NT2/D1 (cell line): Measurements from ENCODE around the gene SUCLG2.

Experiments used
- DNase-seq: peaks from one replicate; pipeline ENCODE4 v3.0.0-alpha.2; 2011; ENCODE audit warnings: low read depth, low spot score
- H3K27me3 ChIP-seq: 2 replicates; pipeline ENCODE4 v1.6.0; 2011; ENCODE audit warnings: mild to moderate bottlenecking; ENCODE audit not compliant: insufficient read length, insufficient read depth
- H3K36me3 ChIP-seq: 2 replicates; pipeline ENCODE4 v1.6.1; 2011; ENCODE audit warnings: mild to moderate bottlenecking, low read length, mixed read lengths; ENCODE audit not compliant: insufficient read depth, insufficient read length
- H3K4me1 ChIP-seq: 2 replicates; pipeline ENCODE4 v1.5.1; 2011; ENCODE audit not compliant: insufficient read depth, insufficient read length
- H3K4me3 ChIP-seq: 2 replicates; pipeline ENCODE4 v1.5.1; 2011; ENCODE audit warnings: low read depth; ENCODE audit not compliant: insufficient read length
- H3K9ac ChIP-seq: 2 replicates; pipeline ENCODE4 v1.6.0; 2011; ENCODE audit warnings: low read depth; ENCODE audit not compliant: insufficient read length
- H3K9me3 ChIP-seq: 2 replicates; pipeline ENCODE4 v1.5.1; 2011; ENCODE audit warnings: mild to moderate bottlenecking, low read length; ENCODE audit not compliant: insufficient read depth
- SUZ12 ChIP-seq: IDR thresholded peaks from 2 replicates; pipeline ENCODE4 v1.6.1; 2011; ENCODE audit not compliant: insufficient read length, insufficient read depth; ENCODE audit errors: extremely low read depth
- YY1 ChIP-seq: IDR thresholded peaks from 2 replicates; pipeline ENCODE4 v1.6.1; 2011; ENCODE audit not compliant: insufficient read length, insufficient read depth
- ZNF274 ChIP-seq: IDR thresholded peaks from 2 replicates; pipeline ENCODE4 v1.6.1; 2011; ENCODE audit warnings: mild to moderate bottlenecking, low read depth, low read length

Gene SUCLG2

GRCh38 chr3:67609709-67610108 lies 44.7 kb downstream of the SUCLG2 start:
- Histone ChIP-seq H3K4me3 (no peak overlapping the region), H3K27me3 (no peaks in the 10 kb centered on the region), H3K36me3 (peaks cover 21% of the 10 kb centered on the region), H3K9me3 (no peaks in the 10 kb centered on the region), H3K4me1 (no peaks in the 10 kb centered on the region), H3K9ac (no peak overlapping the region)
- DNase-seq: no peak
- TF ChIP-seq ZNF274 (no peak), YY1 (no peak), SUZ12 (no peak)

- Histone ChIP-seq H3K4me1 (no peaks in the 10 kb centered on the region), H3K4me3 (no peak overlapping the region), H3K36me3 (peaks cover 24% of the 10 kb centered on the region), H3K9ac (no peak overlapping the region), H3K9me3 (no peaks in the 10 kb centered on the region), H3K27me3 (no peaks in the 10 kb centered on the region)
- TF ChIP-seq ZNF274 (no peak), YY1 (no peak), SUZ12 (no peak)
- DNase-seq: no peak
Measured at GRCh38 chr3:67608034-67608433, 46.4 kb downstream of the SUCLG2 start.

GRCh38 chr3:67605377-67605776 lies 49.0 kb downstream of the SUCLG2 start:
- no peak for DNase-seq
- no peaks in the 10 kb centered on the region for H3K9me3 ChIP-seq
- H3K27me3 ChIP-seq: no peaks in the 10 kb centered on the region
- no peaks in the 10 kb centered on the region for H3K4me1 ChIP-seq
- H3K9ac ChIP-seq: no peak overlapping the region
- H3K4me3 ChIP-seq: no peak overlapping the region
- no peak for TF ChIP-seq ZNF274
- TF ChIP-seq YY1: no peak
- TF ChIP-seq SUZ12: no peak
- H3K36me3 ChIP-seq: peaks cover 24% of the 10 kb centered on the region

GRCh38 chr3:67602816-67603215 lies 51.6 kb downstream of the SUCLG2 start:
- Histone ChIP-seq H3K4me1 (no peaks in the 10 kb centered on the region), H3K9me3 (no peaks in the 10 kb centered on the region), H3K4me3 (no peak overlapping the region), H3K36me3 (peaks cover 8% of the 10 kb centered on the region), H3K9ac (no peak overlapping the region), H3K27me3 (no peaks in the 10 kb centered on the region)
- DNase-seq: no peak
- no peak for TF ChIP-seq ZNF274
- no peak for TF ChIP-seq YY1
- no peak for TF ChIP-seq SUZ12

- no peak for DNase-seq
- no peak overlapping the region for H3K4me3 ChIP-seq
- peaks cover 6% of the 10 kb centered on the region for H3K36me3 ChIP-seq
- no peak overlapping the region for H3K9ac ChIP-seq
- TF ChIP-seq YY1: no peak
- no peak for TF ChIP-seq SUZ12
- no peak for TF ChIP-seq ZNF274
- no peaks in the 10 kb centered on the region for H3K27me3 ChIP-seq
- H3K4me1 ChIP-seq: no peaks in the 10 kb centered on the region
- no peaks in the 10 kb centered on the region for H3K9me3 ChIP-seq
Measured at GRCh38 chr3:67601919-67602608, 52.3 kb downstream of the SUCLG2 start.

- TF ChIP-seq SUZ12 (no peak), YY1 (no peak), ZNF274 (no peak)
- no peaks in the 10 kb centered on the region for H3K27me3 ChIP-seq
- DNase-seq: no peak
Measured at GRCh38 chr3:67601385-67601784, 53.0 kb downstream of the SUCLG2 start.

GRCh38 chr3:67599821-67600220 lies 54.6 kb downstream of the SUCLG2 start:
- Histone ChIP-seq H3K9ac (no peak overlapping the region), H3K4me1 (no peaks in the 10 kb centered on the region), H3K9me3 (no peaks in the 10 kb centered on the region), H3K36me3 (peaks cover 3% of the 10 kb centered on the region), H3K4me3 (no peak overlapping the region), H3K27me3 (no peaks in the 10 kb centered on the region)
- no peak for TF ChIP-seq YY1
- TF ChIP-seq ZNF274: no peak
- no peak for TF ChIP-seq SUZ12
- DNase-seq: no peak

More at GRCh38 chr3:67601385-67601784, 53.0 kb downstream of the SUCLG2 start:
- H3K4me3 ChIP-seq: no peak overlapping the region
- H3K9ac ChIP-seq: no peak overlapping the region
- peaks cover 6% of the 10 kb centered on the region for H3K36me3 ChIP-seq
- H3K9me3 ChIP-seq: no peaks in the 10 kb centered on the region
- H3K4me1 ChIP-seq: no peaks in the 10 kb centered on the region
